MV-4-11 (cell line): Measurements from ENCODE around the gene TMEM191B.
"Not testable (repeated sequence)": the region's sequence is repeated elsewhere in the genome, so short reads cannot be mapped to it uniquely, and the experiment has no call there.

Experiments used
- DNase-seq: peaks from one replicate; lab custom pipeline; 2025; lab: John Stamatoyannopoulos, UW

TMEM191B gene

DNA sequence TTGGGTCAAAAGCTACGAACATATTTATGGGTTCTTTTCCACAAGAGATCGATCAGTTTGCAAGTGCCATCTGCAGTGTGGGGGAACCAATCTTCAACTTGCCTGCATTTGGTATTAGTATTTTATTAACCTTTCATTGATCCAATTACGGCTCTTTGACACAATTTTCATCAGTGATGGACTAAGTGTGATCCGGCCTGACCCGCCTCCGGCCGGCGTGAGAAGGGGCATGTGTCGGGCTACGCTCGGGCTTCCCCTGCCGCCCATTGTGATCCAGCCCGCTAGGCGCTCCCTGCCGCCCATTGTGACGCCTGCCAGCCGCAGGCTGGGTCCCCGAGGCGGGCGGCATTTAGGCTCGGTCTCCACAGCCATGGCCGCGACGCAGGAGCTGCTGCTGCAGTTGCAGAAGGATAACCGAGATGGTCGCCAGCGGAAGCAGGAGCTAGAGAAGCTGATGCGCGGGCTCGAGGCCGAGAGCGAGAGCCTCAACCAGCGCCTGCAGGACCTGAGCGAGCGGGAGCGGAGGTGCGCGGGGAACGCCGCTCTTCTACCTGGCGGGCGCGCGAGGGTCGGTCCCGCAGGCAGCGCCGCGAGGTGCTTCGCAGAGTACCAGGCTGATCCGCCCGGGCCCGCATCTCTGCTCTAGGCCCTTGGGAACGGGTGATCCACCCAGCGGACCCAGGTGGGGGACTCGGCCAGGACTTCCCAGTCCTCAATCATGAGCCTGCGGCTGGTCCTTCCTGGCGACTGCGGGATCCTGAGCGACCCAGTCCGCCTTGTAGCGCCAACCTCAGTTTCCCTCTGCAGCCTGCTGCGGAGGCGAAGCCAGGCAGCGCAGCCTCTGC lies at the start of gene TMEM191B:
TMEM191B (plus strand) TSS at position 51 of the 845 bp plus-strand sequence; CDS start at position 230, 179 bp downstream.
- DNase-seq = not testable (repeated sequence)

DNA sequence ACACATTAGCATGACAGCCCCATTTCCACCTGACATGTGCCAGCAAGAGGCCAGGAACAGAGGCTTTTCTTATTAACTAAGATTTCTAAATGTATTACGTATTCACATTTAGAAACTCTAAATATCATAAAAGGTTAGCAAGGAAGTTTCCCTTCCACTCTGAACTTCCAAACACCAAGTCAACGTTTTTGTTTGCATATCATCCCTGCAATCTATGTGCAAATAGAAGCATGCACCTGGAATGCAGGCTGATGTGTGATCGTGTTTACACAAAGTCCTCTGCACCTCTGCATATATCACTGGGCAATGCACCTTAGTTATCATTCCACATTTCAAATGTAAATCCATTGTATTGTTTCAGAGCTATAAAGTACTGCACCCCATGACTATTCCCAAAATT lies 31.4 kb upstream of the TMEM191B start:
- DNase-seq = not testable (repeated sequence)

DNA sequence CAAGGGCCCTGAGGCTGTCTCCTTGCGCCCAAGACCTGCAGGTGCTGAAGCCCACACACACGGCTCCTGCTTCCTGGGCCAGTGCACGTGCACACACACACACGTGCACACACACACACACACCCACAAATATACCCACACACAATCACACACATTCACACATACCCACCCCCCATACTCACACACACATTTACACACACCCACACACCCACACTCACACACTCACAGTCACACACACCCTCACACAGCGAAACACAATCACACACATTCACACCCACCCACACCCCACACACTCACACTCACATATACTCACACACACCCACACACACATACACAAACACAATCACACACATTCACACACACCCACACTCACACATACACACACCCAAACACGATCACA lies 16.3 kb upstream of the TMEM191B start:
- DNase-seq = not testable (repeated sequence)

DNA sequence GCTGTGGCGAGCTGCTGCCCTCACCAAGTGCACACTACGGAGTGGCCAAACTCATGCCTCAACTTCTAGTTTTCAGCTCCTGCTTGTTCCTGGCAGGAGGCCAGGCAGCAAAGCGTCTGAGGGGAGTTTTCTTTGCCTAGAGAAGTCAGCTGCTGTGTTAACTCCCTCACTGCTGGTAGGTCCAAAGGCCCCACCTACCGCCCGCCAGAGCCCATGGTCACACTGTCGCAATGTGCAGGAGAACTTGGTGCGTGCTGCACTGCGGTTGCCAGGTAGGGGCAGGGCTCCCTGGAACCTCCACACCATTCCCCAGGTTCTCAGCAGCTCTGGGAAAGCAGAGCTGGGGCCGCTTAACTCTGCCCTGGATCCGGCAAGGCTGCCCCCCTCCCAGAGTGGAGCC lies 15.2 kb upstream of the TMEM191B start:
- not testable (repeated sequence) for DNase-seq

DNA sequence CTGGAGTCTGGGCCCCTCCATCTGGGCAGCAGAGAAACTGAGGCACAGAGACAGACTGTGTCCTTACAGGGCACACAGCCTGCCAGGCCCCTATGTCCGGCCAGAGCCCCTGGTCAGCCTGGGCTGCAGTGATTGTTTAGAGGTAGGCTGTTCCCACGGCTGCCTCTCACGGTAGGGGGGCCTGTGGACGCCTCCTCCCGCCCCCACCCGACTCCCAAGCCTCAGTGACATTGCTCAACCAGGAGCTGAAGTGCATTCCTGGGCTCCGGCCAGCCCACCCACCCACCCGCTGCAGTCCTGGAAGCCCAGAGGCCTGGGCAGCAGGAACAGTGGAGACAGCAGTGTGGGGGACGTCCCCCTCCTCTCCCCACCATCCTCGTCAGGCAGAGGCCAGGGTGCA lies 14.1 kb upstream of the TMEM191B start:
- DNase-seq = not testable (repeated sequence)

DNA sequence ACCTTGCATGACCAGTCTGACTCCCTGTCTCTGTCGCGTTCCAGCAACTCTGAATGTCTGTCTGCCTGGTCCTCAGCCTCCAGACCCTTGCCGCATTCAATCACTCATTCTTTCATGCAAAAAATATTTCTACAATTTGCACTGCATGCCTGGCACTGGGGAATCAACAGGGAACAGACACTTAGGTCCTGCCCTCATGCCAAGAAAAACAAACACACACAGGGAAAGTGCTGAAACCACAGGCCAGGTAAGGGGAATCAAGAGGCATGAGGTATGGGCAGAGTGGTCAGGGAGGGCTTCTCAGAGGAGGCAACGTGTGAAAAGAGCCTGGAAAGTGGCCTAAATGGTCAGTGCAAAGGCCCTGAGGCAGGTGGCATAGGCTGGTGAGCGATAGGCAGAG lies 9.5 kb upstream of the TMEM191B start, which contains the start of gene GGTLC3:
GGTLC3 (minus strand) TSS at position 101 of the 400 bp plus-strand sequence. CDS start 264 bp downstream, outside the sequence.
- DNase-seq = not testable (repeated sequence)

DNA sequence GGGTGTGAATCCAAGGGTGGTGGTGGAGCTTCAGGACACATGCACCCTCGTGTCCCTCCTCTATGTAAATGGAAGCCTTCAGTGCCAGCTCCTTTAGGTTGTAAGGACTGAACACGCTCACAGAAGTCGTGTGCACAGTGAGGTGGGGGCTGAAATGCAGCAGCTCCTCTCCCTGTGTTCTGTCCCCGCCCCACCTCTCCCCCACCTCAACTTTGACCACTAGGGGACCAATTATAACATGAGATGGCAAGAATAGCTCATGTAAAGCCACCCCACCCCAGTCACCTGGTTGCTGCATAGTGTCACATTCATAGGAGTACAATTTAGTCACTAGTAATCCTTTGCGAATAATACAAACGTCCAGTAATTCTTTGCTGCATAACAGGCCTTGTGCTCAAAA lies 4.8 kb upstream of the TMEM191B start:
- not testable (repeated sequence) for DNase-seq

DNA sequence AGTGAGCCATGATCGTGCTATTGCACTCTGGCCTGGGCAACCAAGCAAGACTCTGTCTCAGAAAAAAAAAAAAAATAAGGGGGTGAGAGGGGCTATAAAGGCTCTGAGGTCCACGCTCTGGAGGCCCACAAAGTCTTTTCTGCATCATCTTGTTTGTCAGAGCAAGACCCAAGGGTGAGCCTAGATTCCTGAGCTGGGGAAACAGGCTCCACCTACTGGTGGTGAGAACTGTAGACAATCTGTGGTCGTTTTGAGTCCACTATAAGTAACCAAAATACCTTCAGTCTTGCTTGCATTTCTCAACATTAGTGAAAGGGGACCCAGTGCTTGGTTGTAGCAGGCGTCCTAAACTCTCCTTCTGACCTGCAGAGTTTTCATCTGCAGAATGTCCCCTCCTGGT lies 4.3 kb upstream of the TMEM191B start:
- DNase-seq = not testable (repeated sequence)

DNA sequence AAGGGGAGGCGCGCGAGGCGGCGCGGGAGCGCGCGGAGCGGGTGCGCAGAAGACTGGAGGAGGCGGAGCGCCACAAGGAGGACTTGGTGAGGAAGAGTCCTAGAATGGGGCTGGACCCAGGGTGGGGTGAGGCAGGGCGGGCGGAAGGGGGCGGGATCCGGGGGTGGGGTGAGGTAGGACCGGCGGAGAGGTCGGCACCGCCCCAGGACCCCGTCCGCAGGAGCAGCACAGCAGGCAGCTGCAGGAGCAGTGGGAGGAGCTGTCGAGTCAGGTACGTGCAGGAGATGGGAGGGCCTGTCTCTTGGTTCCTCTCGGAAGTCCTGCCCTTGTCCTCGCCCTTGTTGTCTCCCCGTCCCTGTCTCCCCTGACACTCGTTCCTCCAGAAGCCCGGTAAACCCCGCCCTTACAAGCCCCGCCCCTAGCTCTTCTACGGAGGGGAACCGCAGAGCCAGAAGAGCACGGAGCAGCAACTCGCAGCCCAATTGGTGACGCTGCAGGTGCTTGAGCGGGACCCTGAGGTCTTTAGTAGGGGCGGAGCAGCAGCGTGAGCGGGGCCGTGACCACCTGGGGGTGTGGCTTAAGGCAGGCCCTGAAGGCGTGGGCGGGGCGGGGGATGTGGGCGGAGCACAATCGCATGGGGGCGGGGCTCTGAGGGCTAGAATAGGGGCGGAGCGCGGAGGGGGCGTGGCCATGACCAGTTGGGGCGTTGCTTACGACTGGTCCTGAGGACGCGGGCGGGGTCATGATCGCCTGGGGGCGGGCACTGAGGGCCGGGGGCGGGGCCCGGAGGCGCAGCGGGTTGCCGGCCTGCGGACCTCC lies 1.2 kb downstream of the TMEM191B start:
- not testable (repeated sequence) for DNase-seq

DNA sequence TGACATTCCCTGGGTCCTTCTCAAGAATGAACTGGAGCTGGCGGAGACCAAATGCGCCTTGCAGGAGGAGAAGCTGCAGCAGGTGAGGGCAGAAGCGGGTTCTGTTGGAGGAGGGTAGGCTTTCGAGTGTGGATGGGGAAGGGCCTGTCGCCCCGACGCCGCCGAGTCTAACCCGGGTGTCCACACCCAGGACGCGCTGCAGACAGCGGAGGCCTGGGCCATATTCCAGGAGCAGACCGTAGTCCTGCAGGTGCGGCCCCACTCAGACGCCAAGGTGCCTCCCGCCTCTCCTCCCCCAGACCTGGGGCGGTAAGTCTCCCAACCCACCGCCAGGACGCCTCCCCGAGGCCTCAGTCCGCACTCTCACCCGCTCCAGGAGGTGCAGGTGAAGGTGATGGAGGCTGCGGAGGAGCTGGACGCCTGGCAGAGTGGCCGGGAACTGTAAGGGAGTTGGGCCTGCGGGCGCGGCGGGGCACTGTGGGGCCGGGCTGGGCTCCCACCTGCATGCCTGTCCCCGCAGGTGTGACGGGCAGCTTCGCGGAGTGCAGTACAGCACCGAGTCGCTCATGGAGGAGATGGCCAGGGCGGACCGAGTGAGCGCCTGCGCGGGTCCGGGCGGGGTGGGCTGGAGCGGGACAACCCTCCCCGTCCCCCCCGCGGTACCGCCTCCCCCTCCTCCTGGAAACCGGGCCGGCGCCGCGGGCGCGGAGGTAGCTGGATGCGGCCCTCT lies 2.0 kb downstream of the TMEM191B start:
- DNase-seq = not testable (repeated sequence)

DNA sequence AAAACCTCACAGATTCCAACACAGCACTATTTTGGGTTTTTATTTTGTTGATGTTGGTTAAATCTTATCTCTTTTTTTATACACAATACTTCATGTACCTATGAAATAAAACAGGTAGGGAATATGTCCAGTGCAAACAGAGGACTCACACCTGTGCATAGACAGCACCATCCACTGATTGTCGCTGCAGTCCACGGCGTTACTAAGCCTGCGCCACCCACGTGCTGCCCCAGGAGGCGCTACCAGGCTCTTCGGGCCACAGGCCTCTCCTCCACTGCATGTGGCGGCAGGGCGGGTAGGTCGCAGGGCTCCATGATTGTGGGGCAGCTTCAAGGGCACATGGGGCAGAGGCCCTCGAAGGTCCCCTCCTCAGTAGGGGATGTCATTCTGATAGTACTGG lies 6.0 kb downstream of the TMEM191B start:
- not testable (repeated sequence) for DNase-seq

DNA sequence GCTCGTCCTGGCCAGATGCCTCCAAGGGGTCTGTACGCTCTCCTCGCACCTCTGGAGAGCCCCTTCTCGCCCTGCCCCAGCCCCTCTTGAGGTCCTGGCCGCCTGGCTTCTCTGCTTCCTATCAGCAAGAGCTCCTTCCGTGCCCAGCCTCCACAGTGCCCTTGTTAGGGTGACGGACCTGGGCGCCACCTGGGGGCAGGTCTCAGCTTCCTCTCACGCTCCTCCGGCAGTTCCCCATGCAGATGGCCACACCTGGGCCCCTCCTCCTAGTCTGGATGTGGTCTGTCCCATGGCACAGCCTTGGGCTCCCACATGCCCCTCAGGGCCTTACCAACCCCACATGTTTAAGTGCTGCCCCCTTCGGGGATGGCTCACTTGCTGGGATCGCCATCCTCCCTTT lies 6.7 kb downstream of the TMEM191B start:
- DNase-seq = not testable (repeated sequence)

DNA sequence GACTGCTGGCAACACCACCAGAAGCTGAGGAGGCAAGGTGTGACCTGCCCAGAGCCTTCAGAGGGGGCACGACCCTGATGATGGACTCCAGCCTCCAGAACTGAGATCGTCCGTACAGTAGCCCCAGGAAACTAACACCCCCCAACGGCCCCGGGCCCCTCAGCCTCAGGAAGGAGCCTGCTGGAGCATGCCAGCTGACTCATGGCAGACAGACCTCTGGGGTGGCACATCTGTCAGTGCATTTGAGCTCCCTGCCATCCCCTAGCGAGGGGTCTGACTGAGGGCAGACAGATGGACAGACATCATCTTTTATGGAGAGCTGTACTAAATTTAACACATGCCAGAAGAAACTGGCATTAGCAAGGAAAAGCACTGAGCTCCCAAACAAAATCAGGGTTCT lies 12.4 kb downstream of the TMEM191B start:
- not testable (repeated sequence) for DNase-seq

DNA sequence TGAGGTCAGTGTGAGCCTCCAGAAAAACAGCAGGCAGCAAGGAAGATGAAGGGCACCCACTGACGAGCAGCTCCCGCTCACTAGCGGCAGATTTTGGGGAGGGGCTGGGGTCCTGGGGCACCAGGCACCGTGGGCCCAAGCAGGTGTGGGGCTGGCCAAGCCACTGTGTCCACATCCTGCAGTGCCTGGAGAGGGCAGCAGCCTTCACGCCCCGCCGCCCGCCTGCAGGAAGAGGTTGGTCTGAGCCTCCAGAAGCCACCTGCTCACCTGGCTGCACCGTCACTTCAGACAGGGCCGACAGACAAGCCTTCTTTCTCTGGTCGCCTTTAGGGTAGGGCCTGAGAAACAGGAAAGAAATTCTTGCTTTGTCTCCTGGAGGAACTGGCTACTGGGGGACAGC lies 15.8 kb downstream of the TMEM191B start:
- not testable (repeated sequence) for DNase-seq

DNA sequence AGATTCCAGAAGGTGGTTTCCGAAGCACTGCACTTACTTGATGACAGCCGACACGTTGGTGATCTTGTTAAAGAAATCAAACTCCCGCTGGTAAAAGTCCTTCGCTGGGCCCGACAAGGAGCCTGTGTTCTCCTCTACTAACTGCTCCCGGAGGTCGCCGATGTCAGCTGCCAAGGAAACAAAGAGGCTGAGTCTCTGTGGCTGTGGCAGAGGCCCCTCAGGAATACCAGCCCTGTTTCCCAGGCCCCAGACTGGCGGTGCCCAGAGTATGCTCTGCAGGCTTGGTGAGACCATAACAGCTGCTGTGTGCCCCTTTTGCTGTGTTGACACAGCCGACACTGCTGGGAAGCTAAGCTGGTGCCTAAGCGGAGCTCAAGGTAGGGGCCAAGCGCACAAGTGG lies 17.0 kb downstream of the TMEM191B start:
- not testable (repeated sequence) for DNase-seq

DNA sequence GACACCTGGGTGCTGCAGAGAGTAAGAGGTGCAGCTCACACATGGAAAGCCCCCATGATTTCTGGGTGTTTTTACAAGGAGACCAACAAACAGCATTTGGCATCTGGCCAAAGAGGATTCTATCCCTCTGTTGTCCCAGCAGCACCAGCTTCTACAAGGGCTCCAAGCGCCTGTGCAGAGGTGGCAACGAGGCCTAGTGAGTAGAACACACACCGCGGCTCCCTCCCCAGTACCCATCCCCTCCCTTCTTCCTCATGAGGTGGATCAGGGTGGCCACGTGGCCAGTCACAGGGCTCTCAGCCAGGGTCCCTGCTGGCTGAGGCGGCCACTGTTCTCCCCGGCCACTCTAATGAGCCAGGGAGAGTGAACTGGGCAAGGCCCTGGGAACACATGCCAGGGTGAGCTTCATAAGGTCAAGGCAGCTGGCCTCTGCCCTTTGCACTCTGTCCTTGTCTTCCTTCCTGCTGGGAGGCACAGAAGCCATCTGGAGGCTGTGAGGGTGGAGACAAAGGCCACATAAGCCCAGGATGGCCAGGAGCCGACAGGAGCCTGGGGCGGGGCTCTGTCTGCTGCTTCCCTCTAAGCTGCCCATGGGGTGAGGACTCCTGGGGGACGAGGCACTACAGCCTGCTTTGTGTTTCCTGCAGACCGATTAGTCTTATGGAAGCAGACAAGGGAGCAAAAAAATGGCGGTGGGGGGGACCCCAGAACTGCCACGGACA lies 22.0 kb downstream of the TMEM191B start:
- DNase-seq = not testable (repeated sequence)

DNA sequence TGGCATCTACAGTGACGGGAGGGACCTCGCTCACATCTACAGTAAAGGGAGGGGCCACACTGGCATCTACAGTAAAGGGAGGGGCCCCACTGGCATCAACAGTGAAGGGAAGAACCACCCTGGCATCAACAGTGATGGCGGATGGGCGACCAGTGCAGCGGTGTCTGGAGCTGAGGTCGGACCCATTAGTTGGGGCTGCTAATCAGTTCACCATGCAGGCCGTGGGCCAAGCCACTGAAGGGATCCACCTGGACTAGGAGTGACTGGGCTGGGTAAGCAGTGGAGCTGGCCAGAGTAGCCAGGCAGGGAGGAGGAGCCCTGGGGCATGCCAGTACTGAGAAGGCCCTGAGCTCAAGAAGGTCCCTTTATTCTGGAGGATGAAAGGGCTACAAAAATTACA lies 23.4 kb downstream of the TMEM191B start:
- DNase-seq = not testable (repeated sequence)

DNA sequence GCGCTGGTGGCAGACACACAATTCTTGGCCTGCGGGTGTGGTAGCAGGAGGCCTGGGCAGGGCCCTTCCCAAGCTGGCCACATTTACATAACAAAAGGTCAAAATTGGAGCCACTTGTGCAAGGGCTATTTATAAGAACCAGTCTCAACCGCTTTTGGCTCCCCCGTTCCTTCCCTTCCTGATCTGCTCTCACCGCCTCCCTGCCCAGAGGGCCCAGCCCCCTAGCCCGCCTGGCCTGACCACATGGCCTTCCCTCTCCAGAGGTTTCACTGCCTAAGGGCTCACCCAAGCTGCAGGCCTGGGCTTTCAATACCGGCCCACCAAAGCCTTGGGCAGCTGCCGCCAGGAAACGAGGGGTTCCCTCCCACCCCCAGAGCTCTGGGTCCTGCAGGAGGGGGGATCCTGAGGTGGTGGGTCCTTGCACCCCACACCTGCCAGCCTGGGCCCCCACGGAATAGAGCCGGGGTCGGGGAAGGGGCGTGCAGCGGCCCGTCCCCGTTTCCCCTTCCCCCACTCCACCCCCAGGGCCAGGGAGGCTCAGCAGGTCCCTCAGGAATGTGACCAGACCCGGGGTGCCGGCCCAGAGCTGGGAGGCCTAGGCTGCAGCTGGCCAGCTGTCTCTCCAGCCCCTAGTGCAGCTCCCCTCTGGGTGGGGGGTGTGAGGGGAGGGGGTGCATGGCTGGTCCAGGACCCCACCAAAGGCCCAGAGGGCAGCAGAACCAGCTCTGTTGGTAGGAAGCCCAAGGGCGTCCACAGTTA lies 25.4 kb downstream of the TMEM191B start:
- DNase-seq = not testable (repeated sequence)

DNA sequence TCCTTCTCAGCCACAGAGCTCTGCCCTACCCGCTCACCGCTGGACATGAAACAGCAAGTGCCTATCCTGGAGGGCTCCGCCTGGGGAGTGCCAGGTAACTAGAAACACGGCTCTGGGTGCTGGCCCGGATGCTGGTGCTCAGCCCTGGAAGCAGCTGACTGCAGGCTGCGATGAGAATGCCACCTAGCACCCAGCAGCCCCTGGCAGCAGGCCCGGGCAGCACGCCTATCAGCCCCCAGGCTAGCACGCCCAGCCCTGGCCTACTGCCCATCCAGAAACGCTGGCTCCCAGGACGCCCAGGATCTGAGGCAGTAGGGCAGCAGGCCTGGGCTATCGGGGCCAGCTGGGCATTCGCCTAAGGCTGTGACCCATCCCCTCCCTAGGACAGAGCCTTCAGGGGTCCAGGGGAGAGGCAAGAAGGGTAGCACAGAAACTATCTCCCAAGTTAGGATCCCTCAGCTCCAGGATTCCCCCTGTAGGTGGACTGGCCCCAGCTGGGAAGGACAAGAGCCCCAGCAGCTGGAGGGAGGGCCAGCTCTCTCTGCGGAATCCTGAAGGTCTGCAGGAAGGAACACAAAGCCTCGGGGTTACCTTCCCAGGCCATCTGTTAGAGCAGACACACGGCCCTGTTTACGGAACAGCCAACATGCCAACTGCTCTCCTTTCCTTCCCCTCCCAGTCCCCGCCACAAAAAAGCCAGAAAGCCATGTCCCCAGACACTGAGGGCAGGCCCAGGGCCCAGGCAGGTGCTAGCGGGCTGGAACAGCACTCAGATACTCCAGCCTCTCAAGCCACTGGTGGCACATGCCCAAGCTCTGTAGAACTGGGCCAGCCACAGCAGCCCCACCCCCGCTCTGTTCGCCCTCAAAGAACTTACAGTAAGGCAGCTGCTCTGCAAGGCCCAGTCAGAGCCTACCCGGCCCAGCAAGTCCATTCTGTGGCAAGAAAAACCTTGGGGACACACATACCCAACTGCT lies 27.0 kb downstream of the TMEM191B start:
- DNase-seq = not testable (repeated sequence)
